Neuron (in vitro differentiated cells): ENCODE data around the gene DPYD.

Experiments
- H2AFZ ChIP-seq: one replicate; pipeline ENCODE4 v1.6.1; 2013; ENCODE audit warnings: low read depth, mild to moderate bottlenecking, inconsistent platforms, low read length, moderate library complexity
- H3K27me3 ChIP-seq: one replicate; pipeline ENCODE4 v1.6.1; 2013; ENCODE audit warnings: low read length; ENCODE audit not compliant: insufficient read depth
- H3K36me3 ChIP-seq: one replicate; pipeline ENCODE4 v1.6.1; 2013; ENCODE audit warnings: low read length; ENCODE audit not compliant: insufficient read depth
- H3K4me1 ChIP-seq: one replicate; pipeline ENCODE4 v1.6.1; 2013; ENCODE audit warnings: low read length; ENCODE audit not compliant: insufficient read depth
- H3K4me3 ChIP-seq: 2 replicates; pipeline ENCODE4 v1.5.1; 2013; ENCODE audit warnings: mild to moderate bottlenecking, low read length, moderate library complexity
- H3K9me3 ChIP-seq: one replicate; pipeline ENCODE4 v1.6.1; 2013; ENCODE audit warnings: low read length

The DPYD gene

GRCh38 chr1:97632075-97632474, 288.8 kb downstream of the DPYD start:
- H3K9me3 ChIP-seq, result no peaks in the 10 kb centered on the region
- H3K4me1 ChIP-seq, result no peaks in the 10 kb centered on the region
- H3K36me3 ChIP-seq, result no peaks in the 10 kb centered on the region
- no peaks in the 10 kb centered on the region for H3K27me3 ChIP-seq
- H3K4me3 ChIP-seq, result no peak overlapping the region
- H2AFZ ChIP-seq, result no peak overlapping the region

GRCh38 chr1:97630948-97631347, 289.9 kb downstream of the DPYD start:
- Histone ChIP-seq H3K4me3 (no peak overlapping the region), H3K36me3 (no peaks in the 10 kb centered on the region), H3K4me1 (no peaks in the 10 kb centered on the region), H3K9me3 (no peaks in the 10 kb centered on the region), H2AFZ (peak overlapping the region; percentile 14), H3K27me3 (no peaks in the 10 kb centered on the region)

GRCh38 chr1:97630281-97630680, 290.6 kb downstream of the DPYD start:
- H3K4me3 ChIP-seq, result no peak overlapping the region
- H3K9me3 ChIP-seq, result no peaks in the 10 kb centered on the region
- H3K27me3 ChIP-seq, result no peaks in the 10 kb centered on the region
- no peaks in the 10 kb centered on the region for H3K4me1 ChIP-seq
- no peaks in the 10 kb centered on the region for H3K36me3 ChIP-seq
- no peak overlapping the region for H2AFZ ChIP-seq

GRCh38 chr1:97623220-97623619, 297.6 kb downstream of the DPYD start:
- no peak overlapping the region for H2AFZ ChIP-seq

GRCh38 chr1:97621955-97622354, 298.9 kb downstream of the DPYD start:
- Histone ChIP-seq H3K4me3 (no peak overlapping the region), H3K9me3 (no peaks in the 10 kb centered on the region), H3K27me3 (no peaks in the 10 kb centered on the region), H2AFZ (no peak overlapping the region), H3K36me3 (no peaks in the 10 kb centered on the region), H3K4me1 (no peaks in the 10 kb centered on the region)

More at GRCh38 chr1:97623220-97623619, 297.6 kb downstream of the DPYD start:
- Histone ChIP-seq H3K36me3 (no peaks in the 10 kb centered on the region), H3K4me3 (no peak overlapping the region), H3K27me3 (no peaks in the 10 kb centered on the region), H3K9me3 (no peaks in the 10 kb centered on the region), H3K4me1 (no peaks in the 10 kb centered on the region)

- no peaks in the 10 kb centered on the region for H3K27me3 ChIP-seq
- no peaks in the 10 kb centered on the region for H3K9me3 ChIP-seq
- no peak overlapping the region for H3K4me3 ChIP-seq
- H3K36me3 ChIP-seq, result no peaks in the 10 kb centered on the region
- no peak overlapping the region for H2AFZ ChIP-seq
- no peaks in the 10 kb centered on the region for H3K4me1 ChIP-seq
Observed at GRCh38 chr1:97619706-97620105, 301.1 kb downstream of the DPYD start.

GRCh38 chr1:97610748-97611147, 310.1 kb downstream of the DPYD start:
- no peaks in the 10 kb centered on the region for H3K27me3 ChIP-seq
- H2AFZ ChIP-seq, result no peak overlapping the region
- H3K36me3 ChIP-seq, result no peaks in the 10 kb centered on the region
- H3K4me3 ChIP-seq, result no peak overlapping the region
- H3K9me3 ChIP-seq, result no peaks in the 10 kb centered on the region
- H3K4me1 ChIP-seq, result peaks cover 6% of the 10 kb centered on the region

- Histone ChIP-seq H3K4me3 (no peak overlapping the region), H3K4me1 (peaks cover 6% of the 10 kb centered on the region), H3K27me3 (no peaks in the 10 kb centered on the region), H2AFZ (no peak overlapping the region), H3K36me3 (no peaks in the 10 kb centered on the region), H3K9me3 (no peaks in the 10 kb centered on the region)
Observed at GRCh38 chr1:97610102-97610501, 310.7 kb downstream of the DPYD start.

- no peaks in the 10 kb centered on the region for H3K27me3 ChIP-seq
- no peak overlapping the region for H2AFZ ChIP-seq
Observed at GRCh38 chr1:97608272-97608671, 312.6 kb downstream of the DPYD start.

GRCh38 chr1:97603776-97604175, 317.1 kb downstream of the DPYD start:
- Histone ChIP-seq H3K36me3 (no peaks in the 10 kb centered on the region), H3K9me3 (no peaks in the 10 kb centered on the region), H3K4me3 (no peak overlapping the region), H2AFZ (peak overlapping the region; percentile 80), H3K27me3 (no peaks in the 10 kb centered on the region), H3K4me1 (peaks cover 14% of the 10 kb centered on the region)

More at GRCh38 chr1:97608272-97608671, 312.6 kb downstream of the DPYD start:
- no peak overlapping the region for H3K4me3 ChIP-seq
- peaks cover 14% of the 10 kb centered on the region for H3K4me1 ChIP-seq
- H3K36me3 ChIP-seq, result no peaks in the 10 kb centered on the region
- H3K9me3 ChIP-seq, result no peaks in the 10 kb centered on the region

GRCh38 chr1:97603218-97603617, 317.6 kb downstream of the DPYD start:
- Histone ChIP-seq H3K9me3 (no peaks in the 10 kb centered on the region), H2AFZ (peak overlapping the region; percentile 80), H3K27me3 (no peaks in the 10 kb centered on the region), H3K36me3 (no peaks in the 10 kb centered on the region), H3K4me3 (no peak overlapping the region), H3K4me1 (peaks cover 14% of the 10 kb centered on the region)

GRCh38 chr1:97599447-97599846, 321.4 kb downstream of the DPYD start:
- no peaks in the 10 kb centered on the region for H3K27me3 ChIP-seq
- H3K36me3 ChIP-seq, result no peaks in the 10 kb centered on the region
- no peak overlapping the region for H2AFZ ChIP-seq
- no peaks in the 10 kb centered on the region for H3K9me3 ChIP-seq
- H3K4me1 ChIP-seq, result peaks cover 14% of the 10 kb centered on the region
- H3K4me3 ChIP-seq, result no peak overlapping the region

- Histone ChIP-seq H2AFZ (no peak overlapping the region), H3K4me1 (no peaks in the 10 kb centered on the region), H3K9me3 (peaks cover 2% of the 10 kb centered on the region), H3K4me3 (no peak overlapping the region), H3K27me3 (no peaks in the 10 kb centered on the region), H3K36me3 (no peaks in the 10 kb centered on the region)
Observed at GRCh38 chr1:97593192-97593591, 327.6 kb downstream of the DPYD start.

GRCh38 chr1:97588772-97589171, 332.1 kb downstream of the DPYD start:
- H3K36me3 ChIP-seq, result no peaks in the 10 kb centered on the region
- H3K4me3 ChIP-seq, result no peak overlapping the region
- H3K27me3 ChIP-seq, result no peaks in the 10 kb centered on the region
- no peak overlapping the region for H2AFZ ChIP-seq
- peaks cover 2% of the 10 kb centered on the region for H3K9me3 ChIP-seq
- H3K4me1 ChIP-seq, result no peaks in the 10 kb centered on the region
